Inflammatory macrophage (primary cell): ENCODE measurements around the gene FAHD1.
A peak's percentile ranks its signal among the peaks of the same experiment; 100 is the strongest.

ENCODE experiments used
- DNase-seq, 2 donors: peaks; one replicate each; pipeline ENCODE4 v3.0.0-alpha.2; 2020 to 2022

FAHD1 gene

GRCh38 chr16:1817716-1818115 lies 9.3 kb upstream of the FAHD1 start:
- no peak for DNase-seq

GRCh38 chr16:1818204-1818872 lies 8.7 kb upstream of the FAHD1 start:
- no peak for DNase-seq

GRCh38 chr16:1818873-1819525 lies 8.0 kb upstream of the FAHD1 start:
- DNase-seq = no peak

GRCh38 chr16:1819611-1820010 lies 7.4 kb upstream of the FAHD1 start:
- no peak for DNase-seq

GRCh38 chr16:1820096-1820945 lies 6.7 kb upstream of the FAHD1 start:
- no peak for DNase-seq

- DNase-seq = no peak
Observed at GRCh38 chr16:1820946-1821290, 6.1 kb upstream of the FAHD1 start.

- no peak for DNase-seq
Observed at GRCh38 chr16:1821861-1822611, 5.0 kb upstream of the FAHD1 start.

GRCh38 chr16:1822801-1823200 lies 4.2 kb upstream of the FAHD1 start:
- no peak for DNase-seq

GRCh38 chr16:1823821-1824220 lies 3.2 kb upstream of the FAHD1 start:
- peak in 1 of 2 donors; percentile 11 for DNase-seq

GRCh38 chr16:1825381-1825863 lies 1.6 kb upstream of the FAHD1 start:
- DNase-seq = no peak

- peak; percentile 46 to 81 for DNase-seq
Observed at GRCh38 chr16:1825864-1826690, 929 bp upstream of the FAHD1 start.

- peak in 1 of 2 donors; percentile 13 for DNase-seq
Observed at GRCh38 chr16:1828645-1829410, 1.8 kb downstream of the FAHD1 start.

GRCh38 chr16:1830213-1830612 lies 3.2 kb downstream of the FAHD1 start:
- no peak for DNase-seq

- DNase-seq = no peak
Observed at GRCh38 chr16:1831186-1832075, 4.4 kb downstream of the FAHD1 start.

GRCh38 chr16:1832838-1833454 lies 5.9 kb downstream of the FAHD1 start:
- DNase-seq = no peak

GRCh38 chr16:1834096-1834495 lies 7.1 kb downstream of the FAHD1 start:
- no peak for DNase-seq

- no peak for DNase-seq
Observed at GRCh38 chr16:1839554-1839953, 12.5 kb downstream of the FAHD1 start.

GRCh38 chr16:1845985-1846384 lies 19.0 kb downstream of the FAHD1 start:
- DNase-seq = no peak

- DNase-seq = no peak
Observed at GRCh38 chr16:1846416-1846815, 19.4 kb downstream of the FAHD1 start.

GRCh38 chr16:1850981-1851380 lies 24.0 kb downstream of the FAHD1 start:
- no peak for DNase-seq
